H9 (cell line): ENCODE results near the gene NFKB1. TPM values are rescaled to one million over a fixed set of nuclear protein-coding genes. Genes with fewer than 3 reads are reported as not detected.

ENCODE experiments used
- DNase-seq: peaks from one replicate; pipeline ENCODE4 v3.0.0-alpha.2; 2017
- H2AFZ ChIP-seq: one replicate; pipeline ENCODE4 v1.6.1; 2013; ENCODE audit warnings: mild to moderate bottlenecking, low read length, control low read depth, moderate library complexity
- H2AK5ac ChIP-seq: 2 replicates; pipeline ENCODE4 v1.6.1; 2013; ENCODE audit warnings: low read length, control low read depth, mixed read lengths; ENCODE audit not compliant: insufficient read length
- H2BK120ac ChIP-seq: one replicate; pipeline ENCODE4 v1.6.1; 2013; ENCODE audit warnings: low read depth, mild to moderate bottlenecking, low read length, control low read depth, inconsistent platforms; ENCODE audit not compliant: poor library complexity, severe bottlenecking
- H2BK12ac ChIP-seq: 2 replicates; pipeline ENCODE4 v1.6.1; 2013; ENCODE audit warnings: low read length, control low read depth, mixed read lengths, low read depth; ENCODE audit not compliant: insufficient read length
- H2BK15ac ChIP-seq: 2 replicates; pipeline ENCODE4 v1.6.1; 2013; ENCODE audit warnings: low read depth, low read length, control low read depth
- H2BK20ac ChIP-seq: one replicate; pipeline ENCODE4 v1.6.1; 2013; ENCODE audit warnings: low read depth, mild to moderate bottlenecking, low read length, control low read depth, inconsistent platforms; ENCODE audit not compliant: poor library complexity, severe bottlenecking
- H2BK5ac ChIP-seq: 2 replicates; pipeline ENCODE4 v1.6.1; 2013; ENCODE audit warnings: low read length, control low read depth, mixed read lengths; ENCODE audit not compliant: insufficient read length
- H3K14ac ChIP-seq: 2 replicates; pipeline ENCODE4 v1.6.1; 2013; ENCODE audit warnings: low read length, control low read depth; ENCODE audit not compliant: insufficient read depth
- H3K18ac ChIP-seq: 2 replicates; pipeline ENCODE4 v1.6.1; 2013; ENCODE audit warnings: low read depth, mild to moderate bottlenecking, mixed read lengths, low read length, control low read depth; ENCODE audit not compliant: insufficient read length
- H3K23ac ChIP-seq: 2 replicates; pipeline ENCODE4 v1.6.1; 2013; ENCODE audit warnings: low read length, control low read depth, mixed read lengths, low read depth; ENCODE audit not compliant: insufficient read length
- H3K23me2 ChIP-seq: 2 replicates; pipeline ENCODE4 v1.6.1; 2013; ENCODE audit warnings: low read depth, mild to moderate bottlenecking, mixed read lengths, low read length, control low read depth; ENCODE audit not compliant: insufficient read length, poor library complexity, severe bottlenecking
- H3K27ac ChIP-seq: 2 replicates; pipeline ENCODE4 v1.5.1; 2013; ENCODE audit warnings: low read length, control low read depth, mixed read lengths, low read depth; ENCODE audit not compliant: insufficient read length
- H3K27me3 ChIP-seq: 2 replicates; pipeline ENCODE4 v1.6.1; 2013; ENCODE audit warnings: low read length, control low read depth, inconsistent platforms; ENCODE audit not compliant: insufficient read depth
- H3K4ac ChIP-seq: 2 replicates; pipeline ENCODE4 v1.6.1; 2013; ENCODE audit warnings: low read depth, mild to moderate bottlenecking, control low read depth, inconsistent platforms, low read length, moderate library complexity
- H3K4me1 ChIP-seq: 2 replicates; pipeline ENCODE4 v1.6.1; 2013; ENCODE audit warnings: low read length, control low read depth, inconsistent platforms; ENCODE audit not compliant: insufficient read depth
- H3K4me2 ChIP-seq: 2 replicates; pipeline ENCODE4 v1.6.1; 2013; ENCODE audit warnings: low read length, control low read depth, mixed read lengths; ENCODE audit not compliant: insufficient read length, insufficient read depth
- H3K56ac ChIP-seq: 2 replicates; pipeline ENCODE4 v1.6.1; 2013; ENCODE audit warnings: low read depth, mild to moderate bottlenecking, mixed read lengths, low read length, control low read depth; ENCODE audit not compliant: insufficient read length
- H3K79me1 ChIP-seq: 2 replicates; pipeline ENCODE4 v1.6.1; 2013; ENCODE audit warnings: low read depth, mild to moderate bottlenecking, moderate library complexity, low read length, control low read depth, inconsistent platforms; ENCODE audit not compliant: insufficient read depth, poor library complexity, severe bottlenecking
- H3K79me2 ChIP-seq: 2 replicates; pipeline ENCODE4 v1.6.1; 2013; ENCODE audit warnings: low read length, control low read depth, inconsistent platforms; ENCODE audit not compliant: insufficient read depth
- H3K9ac ChIP-seq: 2 replicates; pipeline ENCODE4 v1.6.1; 2013; ENCODE audit warnings: low read length, control low read depth, mixed read lengths; ENCODE audit not compliant: insufficient read length; ENCODE audit errors: extremely low read depth
- H3K9me3 ChIP-seq: one replicate; pipeline ENCODE4 v1.6.1; 2013; ENCODE audit warnings: low read depth, low read length, inconsistent platforms; ENCODE audit not compliant: control insufficient read depth
- H3T11ph ChIP-seq: one replicate; pipeline ENCODE4 v1.6.1; 2013; ENCODE audit warnings: mild to moderate bottlenecking, low read length, control low read depth, inconsistent platforms
- H4K20me1 ChIP-seq: one replicate; pipeline ENCODE4 v1.6.1; 2013; ENCODE audit not compliant: control insufficient read depth, insufficient read length, insufficient read depth
- H4K5ac ChIP-seq: 2 replicates; pipeline ENCODE4 v1.6.1; 2013; ENCODE audit warnings: low read depth, mild to moderate bottlenecking, mixed read lengths, low read length, control low read depth; ENCODE audit not compliant: insufficient read length
- H4K8ac ChIP-seq: replicated peaks from 2 replicates; pipeline ENCODE4 v1.6.1; 2013; ENCODE audit warnings: low read length, control low read depth, mixed read lengths, low read depth; ENCODE audit not compliant: insufficient read length
- H4K91ac ChIP-seq: 2 replicates; pipeline ENCODE4 v1.6.1; 2013; ENCODE audit warnings: low read depth, mild to moderate bottlenecking, moderate library complexity, mixed read lengths, low read length, control low read depth; ENCODE audit not compliant: insufficient read length
- H3K27ac Mint-ChIP-seq, 3 experiments: 2 replicates in 2 of 3; 3 replicates in 1 of 3; pipeline ENCODE4 v1.8.0; 2020 to 2021; ENCODE audit warnings: mixed read lengths in 3 of 3, mild to moderate bottlenecking in 1 of 3, moderate library complexity in 1 of 3
- H3K27me3 Mint-ChIP-seq: 2 replicates; pipeline ENCODE4 v1.8.0; 2021; ENCODE audit warnings: low read depth, mild to moderate bottlenecking, moderate library complexity, mixed read lengths
- H3K36me3 Mint-ChIP-seq, 3 experiments: 2 replicates in 2 of 3; 3 replicates in 1 of 3; pipeline ENCODE4 v1.8.0; 2020 to 2021; ENCODE audit warnings: low read depth in 3 of 3, mixed read lengths in 3 of 3; ENCODE audit not compliant: insufficient read depth in 1 of 3
- H3K4me1 Mint-ChIP-seq, 2 experiments: 2 replicates each; pipeline ENCODE4 v1.8.0; 2020; ENCODE audit warnings: mixed read lengths in 2 of 2
- H3K4me3 Mint-ChIP-seq, 2 experiments: 2 replicates in 1 of 2; 3 replicates in 1 of 2; pipeline ENCODE4 v1.8.0; 2020 to 2021; ENCODE audit warnings: mild to moderate bottlenecking in 2 of 2, mixed read lengths in 2 of 2, moderate library complexity in 1 of 2
- H3K9me3 Mint-ChIP-seq, 2 experiments: 2 replicates in 1 of 2; 3 replicates in 1 of 2; pipeline ENCODE4 v1.8.0; 2020; ENCODE audit warnings: mild to moderate bottlenecking in 2 of 2, mixed read lengths in 2 of 2, moderate library complexity in 1 of 2
- CTCF ChIP-seq: fragments of 200-600 bp; sonication (generic); conservative IDR thresholded peaks from 3 replicates; pipeline ENCODE4 v1.8.0; 2021; ENCODE audit warnings: antibody characterized with exemption, mild to moderate bottlenecking
- WGBS: extraction: QIAGEN DNeasy Blood & Tissue Kit; methylation state at CpG from one replicate; pipeline ENCODE4 v1.1.7; 2013; ENCODE audit warnings: missing lambda C conversion rate, low lambda C conversion rate, mixed read lengths; ENCODE audit not compliant: insufficient read length; ENCODE audit errors: extremely low coverage; 5-methylcytosine and 5-hydroxymethylcytosine counted together
- total RNA-seq: library from RNA; stranded (reverse); gene quantifications from 2 replicates; pipeline ENCODE4 v1.2.1, GENCODE V29; 2021

Gene NFKB1
- total RNA-seq, 1 experiment from 2014 or later = 5.7 TPM

DNA sequence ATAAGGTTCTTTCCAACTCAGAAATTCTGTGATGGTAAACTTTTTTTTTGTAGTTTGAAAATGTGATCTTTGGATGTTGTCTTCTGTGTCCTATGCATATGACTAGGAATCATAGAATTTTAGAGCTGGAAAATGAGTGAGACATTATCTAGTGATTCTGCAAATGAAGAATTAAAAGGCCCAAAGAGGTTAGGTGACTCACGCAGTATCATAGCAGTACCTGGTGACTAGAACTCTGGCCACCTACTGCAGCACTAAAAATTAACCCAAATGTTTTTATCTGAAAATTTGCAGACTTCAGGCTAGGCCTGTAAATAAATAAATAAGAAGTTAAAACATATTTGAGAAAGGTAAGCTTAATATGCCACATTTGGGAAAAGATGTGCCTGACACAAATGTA is 52.8 kb downstream of the NFKB1 start:
- H3K79me2 ChIP-seq = no peaks in the 10 kb centered on the region
- no peak overlapping the region for H3K4ac ChIP-seq
- H3K14ac ChIP-seq = no peak overlapping the region
- WGBS = no CpG with 5 or more reads among the region's 1 CpG
- no peak for DNase-seq
- H4K5ac ChIP-seq = no peak overlapping the region
- no peaks in the 10 kb centered on the region for H3K36me3 Mint-ChIP-seq
- no peaks in the 10 kb centered on the region for H3K27me3 Mint-ChIP-seq
- no peaks in the 10 kb centered on the region for H3K27me3 ChIP-seq
- no peak overlapping the region for H4K91ac ChIP-seq
- H3K9ac ChIP-seq = no peak overlapping the region
- H3K79me1 ChIP-seq = no peaks in the 10 kb centered on the region
- no peak overlapping the region for H3K18ac ChIP-seq
- no peak overlapping the region for H2BK120ac ChIP-seq
- H2BK15ac ChIP-seq = no peak overlapping the region
- H3K4me3 Mint-ChIP-seq = no peak overlapping the region
- no peaks in the 10 kb centered on the region for H3K23me2 ChIP-seq
- peaks cover 5 to 8% of the 10 kb centered on the region in 2 experiments; a peak in 2 of 4 replicates for H3K4me1 Mint-ChIP-seq
- H3K4me1 ChIP-seq = no peaks in the 10 kb centered on the region; the same call in 1 of the 2 replicates
- H4K8ac ChIP-seq = no peak overlapping the region
- no peak for TF ChIP-seq CTCF
- no peak overlapping the region for H3K23ac ChIP-seq
- no peaks in the 10 kb centered on the region for H3K9me3 Mint-ChIP-seq
- no peaks in the 10 kb centered on the region for H3K9me3 ChIP-seq
- no peak overlapping the region for H2AFZ ChIP-seq
- no peak overlapping the region for H2AK5ac ChIP-seq
- H3K27ac ChIP-seq = no peak overlapping the region
- no peaks in the 10 kb centered on the region for H4K20me1 ChIP-seq
- H3K4me2 ChIP-seq = no peak overlapping the region
- no peak overlapping the region for H3K27ac Mint-ChIP-seq
- H2BK12ac ChIP-seq = no peak overlapping the region
- no peak overlapping the region for H2BK20ac ChIP-seq
- no peak overlapping the region for H2BK5ac ChIP-seq
- no peak overlapping the region for H3K56ac ChIP-seq
- H3T11ph ChIP-seq = no peak overlapping the region
